Measurements from ENCODE around the gene DRAP1. TPM values are rescaled to one million over a fixed set of nuclear protein-coding genes. Genes with fewer than 3 reads are reported as not detected.
A peak's percentile ranks its signal among the peaks of the same experiment; 100 is the strongest.

DRAP1 gene
- total RNA-seq, 1 experiment from 2014 or later: 114 TPM

GRCh38 chr11:65962141-65962564 is 42.9 kb downstream of the DRAP1 start:
- no peak for ATAC-seq
- H3K27me3 Mint-ChIP-seq (ENCODE audit: low read depth): peaks cover 3% of the 10 kb centered on the region; the same call in 1 of the 2 replicates
- peaks cover 21% of the 10 kb centered on the region for H3K4me1 Mint-ChIP-seq
- H3K27ac Mint-ChIP-seq: peak overlapping the region; percentile 70
- ChIA-PET CTCF (interaction anchor here (0.6 to 0.8 kb wide), 2 partner anchors 30 to 74 kb away, joined by 3 read pairs; partner anchors contain the start of gene FIBP), POLR2A (no interaction called here)
- peak overlapping the region; percentile 91 for H3K4me3 Mint-ChIP-seq
- TF ChIP-seq ZNF317 (CRISPR knock-in tag; IDR thresholded peaks at IDR 0.05; ENCODE audit: borderline replicate concordance, low read depth) (no peak), CTCF (IDR thresholded peaks at IDR 0.05) (no peak), ATF6 (CRISPR knock-in tag; IDR thresholded peaks at IDR 0.05) (no peak), ZMAT4 (CRISPR knock-in tag; IDR thresholded peaks at IDR 0.05) (no peak), NR1H2 (CRISPR knock-in tag; IDR thresholded peaks at IDR 0.05) (no peak), CBFB (CRISPR knock-in tag; IDR thresholded peaks at IDR 0.05; ENCODE audit: low read depth) (no peak), OVOL2 (CRISPR knock-in tag; IDR thresholded peaks at IDR 0.05; ENCODE audit: borderline replicate concordance) (no peak), FOXP1 (CRISPR knock-in tag; IDR thresholded peaks at IDR 0.05; ENCODE audit: borderline replicate concordance) (no peak), ETV6 (CRISPR knock-in tag; IDR thresholded peaks at IDR 0.05) (no peak), FOXJ3 (CRISPR knock-in tag; IDR thresholded peaks at IDR 0.05; ENCODE audit: borderline replicate concordance) (no peak), RELA (CRISPR knock-in tag; IDR thresholded peaks at IDR 0.05; ENCODE audit: borderline replicate concordance) (no peak), ESRRA (CRISPR knock-in tag; IDR thresholded peaks at IDR 0.05; ENCODE audit: borderline replicate concordance) (no peak)
- TF ChIP-seq, protein P1, sequence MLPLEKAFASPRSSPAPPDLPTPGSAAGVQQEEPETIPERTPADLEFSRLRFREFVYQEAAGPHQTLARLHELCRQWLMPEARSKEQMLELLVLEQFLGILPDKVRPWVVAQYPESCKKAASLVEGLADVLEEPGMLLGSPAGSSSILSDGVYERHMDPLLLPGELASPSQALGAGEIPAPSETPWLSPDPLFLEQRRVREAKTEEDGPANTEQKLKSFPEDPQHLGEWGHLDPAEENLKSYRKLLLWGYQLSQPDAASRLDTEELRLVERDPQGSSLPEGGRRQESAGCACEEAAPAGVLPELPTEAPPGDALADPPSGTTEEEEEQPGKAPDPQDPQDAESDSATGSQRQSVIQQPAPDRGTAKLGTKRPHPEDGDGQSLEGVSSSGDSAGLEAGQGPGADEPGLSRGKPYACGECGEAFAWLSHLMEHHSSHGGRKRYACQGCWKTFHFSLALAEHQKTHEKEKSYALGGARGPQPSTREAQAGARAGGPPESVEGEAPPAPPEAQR (CRISPR knock-in tag; IDR thresholded peaks at IDR 0.05): no peak
- DNase-seq (ENCODE audit: low spot score): no peak
- H3K9me3 Mint-ChIP-seq: no peaks in the 10 kb centered on the region
- H3K36me3 Mint-ChIP-seq: peaks cover 30% of the 10 kb centered on the region

DNA sequence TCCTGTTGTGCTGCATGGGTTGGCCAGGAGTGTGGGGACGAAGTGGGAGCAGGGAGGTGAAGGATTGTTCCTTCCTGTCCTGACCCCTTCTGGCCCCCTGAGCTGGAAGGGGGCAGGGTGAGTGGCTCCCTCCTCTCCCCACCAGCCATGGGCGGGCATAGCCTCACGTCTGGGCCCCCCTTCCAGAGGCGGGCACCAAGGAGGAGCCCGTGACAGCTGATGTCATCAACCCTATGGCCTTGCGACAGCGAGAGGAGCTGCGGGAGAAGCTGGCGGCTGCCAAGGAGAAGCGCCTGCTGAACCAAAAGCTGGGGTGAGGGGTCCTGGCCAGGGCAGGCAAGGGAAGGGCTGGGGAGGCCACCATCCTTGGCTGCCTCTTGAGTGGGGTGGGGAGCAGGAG is 45.7 kb downstream of the DRAP1 start:
- POLR2A ChIA-PET: no interaction called here
- H3K4me1 Mint-ChIP-seq: peaks cover 10% of the 10 kb centered on the region
- no peaks in the 10 kb centered on the region for H3K27me3 Mint-ChIP-seq (ENCODE audit: low read depth)
- peaks cover 47% of the 10 kb centered on the region for H3K36me3 Mint-ChIP-seq
- H3K27ac Mint-ChIP-seq: no peak overlapping the region
- TF ChIP-seq ZNF263 (CRISPR knock-in tag; IDR thresholded peaks at IDR 0.05; ENCODE audit: low read depth): no peak
- no peak for TF ChIP-seq USF2 (CRISPR knock-in tag; IDR thresholded peaks at IDR 0.05)
- TF ChIP-seq FOXP1 (CRISPR knock-in tag; IDR thresholded peaks at IDR 0.05; ENCODE audit: borderline replicate concordance): no peak
- no peak for TF ChIP-seq ZMAT4 (CRISPR knock-in tag; IDR thresholded peaks at IDR 0.05)
- TF ChIP-seq ZNF219 (CRISPR knock-in tag; IDR thresholded peaks at IDR 0.05; ENCODE audit: borderline replicate concordance): no peak
- no peak for ATAC-seq
- H3K9me3 Mint-ChIP-seq: no peaks in the 10 kb centered on the region
- no peak for DNase-seq (ENCODE audit: low spot score)
- CTCF ChIA-PET: interaction anchor here (1.3 kb wide), 1 partner anchor 24 kb away, joined by 4 read pairs; no protein-coding TSS in a partner anchor
- no peak overlapping the region for H3K4me3 Mint-ChIP-seq
